Neural progenitor cell (in vitro differentiated cells): ENCODE data around the gene MYPOP. TPM values are rescaled to one million over a fixed set of nuclear protein-coding genes. Genes with fewer than 3 reads are reported as not detected.

ENCODE experiments used
- DNase-seq: peaks from one replicate; pipeline ENCODE4 v3.0.0-alpha.2; 2016; ENCODE audit warnings: low spot score
- H2AFZ ChIP-seq: fragments of 200-600 bp; sonication (generic); replicated peaks from 2 replicates; pipeline ENCODE4 v1.6.1; 2016; ENCODE audit warnings: antibody characterized with exemption
- H3F3A ChIP-seq: fragments of 200-600 bp; sonication (generic); 2 replicates; pipeline ENCODE4 v1.6.1; 2016; ENCODE audit warnings: antibody characterized with exemption, low read depth
- H3K27ac ChIP-seq: fragments of 200-600 bp; sonication (generic); 2 replicates; pipeline ENCODE4 v1.5.1; 2016; ENCODE audit warnings: mild to moderate bottlenecking
- H3K27me3 ChIP-seq: fragments of 200-600 bp; sonication (generic); 2 replicates; pipeline ENCODE4 v1.6.1; 2016; ENCODE audit warnings: mild to moderate bottlenecking, moderate library complexity
- H3K36me3 ChIP-seq: fragments of 200-600 bp; sonication (generic); 2 replicates; pipeline ENCODE4 v1.5.1; 2016
- H3K4me1 ChIP-seq: fragments of 200-600 bp; sonication (generic); 2 replicates; pipeline ENCODE4 v1.6.1; 2016; ENCODE audit warnings: mixed run types
- H3K4me2 ChIP-seq: fragments of 200-600 bp; sonication (generic); 2 replicates; pipeline ENCODE4 v1.6.1; 2016
- H3K4me3 ChIP-seq: fragments of 200-600 bp; sonication (generic); 2 replicates; pipeline ENCODE4 v1.5.1; 2016
- H3K79me2 ChIP-seq: fragments of 200-600 bp; sonication (generic); 2 replicates; pipeline ENCODE4 v1.6.1; 2016; ENCODE audit warnings: low read depth
- H3K9ac ChIP-seq: fragments of 200-600 bp; sonication (generic); 2 replicates; pipeline ENCODE4 v1.6.1; 2016
- H3K9me3 ChIP-seq: fragments of 200-600 bp; sonication (generic); 2 replicates; pipeline ENCODE4 v1.5.1; 2016; ENCODE audit warnings: low read depth
- H4K20me1 ChIP-seq: fragments of 200-600 bp; sonication (generic); 2 replicates; pipeline ENCODE4 v1.6.1; 2016; ENCODE audit warnings: low read depth
- H3K27ac Mint-ChIP-seq: 3 replicates; pipeline ENCODE4 v1.8.0; 2021; ENCODE audit warnings: mixed read lengths
- H3K27me3 Mint-ChIP-seq: 2 replicates; pipeline ENCODE4 v1.8.0; 2022; ENCODE audit warnings: low read depth, mild to moderate bottlenecking, inconsistent platforms, moderate library complexity, mixed read lengths; ENCODE audit not compliant: insufficient read depth
- H3K36me3 Mint-ChIP-seq: 3 replicates; pipeline ENCODE4 v1.8.0; 2021; ENCODE audit warnings: mixed read lengths
- H3K4me1 Mint-ChIP-seq: 3 replicates; pipeline ENCODE4 v1.8.0; 2021; ENCODE audit warnings: mixed read lengths
- H3K4me3 Mint-ChIP-seq: 3 replicates; pipeline ENCODE4 v1.8.0; 2021; ENCODE audit warnings: mild to moderate bottlenecking, moderate library complexity, mixed read lengths
- H3K9me3 Mint-ChIP-seq: 3 replicates; pipeline ENCODE4 v1.8.0; 2020; ENCODE audit warnings: mixed read lengths
- EZH2 ChIP-seq: fragments of 200-600 bp; sonication (generic); IDR thresholded peaks from 2 replicates; pipeline ENCODE4 v1.6.1; 2017; ENCODE audit warnings: antibody characterized with exemption, mild to moderate bottlenecking, moderate library complexity
- EZH2phosphoT487 ChIP-seq: fragments of 200-600 bp; sonication (generic); IDR thresholded peaks from 2 replicates; pipeline ENCODE4 v1.6.1; 2017; ENCODE audit warnings: antibody characterized with exemption
- total RNA-seq: library from RNA; depleted of rRNA; stranded (reverse); fragments of >200 nt; gene quantifications from 2 replicates; pipeline ENCODE4 v1.2.3, GENCODE V29; 2015; ENCODE audit warnings: low replicate concordance
- TF ChIP-seq, protein P1 (sequence below): fragments of 200-600 bp; sonication (generic); IDR thresholded peaks from 2 replicates; pipeline ENCODE4 v1.5.1; 2017; ENCODE audit warnings: antibody characterized with exemption, mild to moderate bottlenecking

Gene MYPOP
- total RNA-seq, 1 donor from 2014 or later = 0.07 TPM

DNA sequence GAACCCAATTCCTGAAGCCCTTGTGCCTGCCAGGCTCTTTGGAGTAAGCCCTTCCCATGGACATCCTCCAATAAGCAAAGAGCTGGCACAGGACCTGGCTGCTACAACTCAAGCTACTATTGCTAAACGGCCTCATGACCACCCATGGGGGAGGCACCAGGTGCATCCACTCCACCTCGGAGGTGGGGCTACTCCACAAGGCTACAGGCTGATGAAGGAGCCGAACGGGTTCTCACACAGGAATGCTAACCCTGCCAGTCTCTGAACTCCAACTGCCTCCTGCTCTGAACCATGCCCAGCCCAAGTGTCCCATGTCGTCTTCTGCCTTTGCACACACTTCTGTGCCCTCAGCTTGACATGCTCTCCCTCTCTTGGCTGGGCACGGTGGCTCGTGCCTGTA, 49.4 kb downstream of the MYPOP start:
- Histone ChIP-seq H3K9me3 (no peaks in the 10 kb centered on the region), H3K79me2 (peaks cover 30% of the 10 kb centered on the region), H3K27me3 (no peaks in the 10 kb centered on the region), H3F3A (peaks cover 5% of the 10 kb centered on the region), H3K36me3 (no peaks in the 10 kb centered on the region), H2AFZ (no peak overlapping the region), H3K4me3 (no peak overlapping the region), H4K20me1 (peaks cover 26% of the 10 kb centered on the region), H3K4me2 (no peak overlapping the region), H3K4me1 (no peaks in the 10 kb centered on the region), H3K9ac (no peak overlapping the region), H3K27ac (no peak overlapping the region)
- TF ChIP-seq EZH2 (no peak), EZH2phosphoT487 (no peak)
- TF ChIP-seq, protein P1, sequence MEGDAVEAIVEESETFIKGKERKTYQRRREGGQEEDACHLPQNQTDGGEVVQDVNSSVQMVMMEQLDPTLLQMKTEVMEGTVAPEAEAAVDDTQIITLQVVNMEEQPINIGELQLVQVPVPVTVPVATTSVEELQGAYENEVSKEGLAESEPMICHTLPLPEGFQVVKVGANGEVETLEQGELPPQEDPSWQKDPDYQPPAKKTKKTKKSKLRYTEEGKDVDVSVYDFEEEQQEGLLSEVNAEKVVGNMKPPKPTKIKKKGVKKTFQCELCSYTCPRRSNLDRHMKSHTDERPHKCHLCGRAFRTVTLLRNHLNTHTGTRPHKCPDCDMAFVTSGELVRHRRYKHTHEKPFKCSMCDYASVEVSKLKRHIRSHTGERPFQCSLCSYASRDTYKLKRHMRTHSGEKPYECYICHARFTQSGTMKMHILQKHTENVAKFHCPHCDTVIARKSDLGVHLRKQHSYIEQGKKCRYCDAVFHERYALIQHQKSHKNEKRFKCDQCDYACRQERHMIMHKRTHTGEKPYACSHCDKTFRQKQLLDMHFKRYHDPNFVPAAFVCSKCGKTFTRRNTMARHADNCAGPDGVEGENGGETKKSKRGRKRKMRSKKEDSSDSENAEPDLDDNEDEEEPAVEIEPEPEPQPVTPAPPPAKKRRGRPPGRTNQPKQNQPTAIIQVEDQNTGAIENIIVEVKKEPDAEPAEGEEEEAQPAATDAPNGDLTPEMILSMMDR = no peak
- Mint-ChIP-seq H3K27me3 (no peaks in the 10 kb centered on the region), H3K27ac (no peak overlapping the region), H3K36me3 (peaks cover 21% of the 10 kb centered on the region), H3K4me1 (no peaks in the 10 kb centered on the region), H3K4me3 (no peak overlapping the region), H3K9me3 (no peaks in the 10 kb centered on the region)
- DNase-seq = no peak

DNA sequence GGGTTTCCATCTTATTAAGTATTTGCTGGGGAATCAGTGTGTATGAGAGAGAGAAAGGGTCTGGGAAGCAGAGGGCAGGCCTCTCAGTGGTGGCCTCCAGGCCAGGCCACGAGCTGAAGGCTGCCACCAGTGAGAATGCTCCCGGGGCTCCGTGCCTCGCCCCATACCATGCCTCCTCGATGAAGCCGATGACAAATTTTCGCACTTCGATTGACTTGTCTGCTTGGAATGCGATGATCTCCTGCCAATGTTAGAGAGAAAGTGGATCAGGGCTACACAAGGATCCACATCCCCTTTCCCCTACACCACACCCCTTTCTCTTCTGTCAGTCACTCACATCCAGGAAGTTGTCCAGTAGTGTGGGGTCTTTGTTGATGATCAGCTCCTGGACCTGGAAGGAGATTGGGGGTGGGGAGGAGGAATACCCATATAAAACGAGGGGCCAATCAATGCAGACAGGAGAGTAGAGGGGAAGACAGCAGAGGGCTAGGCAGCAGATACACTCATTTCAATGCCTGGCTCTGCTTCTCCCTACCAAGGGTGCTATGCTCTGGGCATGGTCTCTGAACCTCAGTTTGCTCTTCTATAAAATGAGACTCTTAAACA, 50.2 kb downstream of the MYPOP start:
- no peaks in the 10 kb centered on the region for H3K27me3 ChIP-seq
- DNase-seq = no peak
- H3K36me3 ChIP-seq = no peaks in the 10 kb centered on the region
- H3K4me3 Mint-ChIP-seq = no peak overlapping the region
- H3K36me3 Mint-ChIP-seq = peaks cover 27% of the 10 kb centered on the region
- no peak overlapping the region for H3K4me3 ChIP-seq
- no peak overlapping the region for H3K4me2 ChIP-seq
- H3K27ac Mint-ChIP-seq = no peak overlapping the region
- H3F3A ChIP-seq = peaks cover 5% of the 10 kb centered on the region
- TF ChIP-seq EZH2 (no peak), EZH2phosphoT487 (no peak)
- TF ChIP-seq, protein P1 = no peak
- no peaks in the 10 kb centered on the region for H3K4me1 Mint-ChIP-seq
- no peak overlapping the region for H2AFZ ChIP-seq
- peaks cover 26% of the 10 kb centered on the region for H4K20me1 ChIP-seq
- no peak overlapping the region for H3K27ac ChIP-seq
- no peaks in the 10 kb centered on the region for H3K4me1 ChIP-seq
- no peaks in the 10 kb centered on the region for H3K9me3 ChIP-seq
- no peaks in the 10 kb centered on the region for H3K27me3 Mint-ChIP-seq
- H3K79me2 ChIP-seq = peaks cover 24% of the 10 kb centered on the region
- H3K9me3 Mint-ChIP-seq = no peaks in the 10 kb centered on the region
- H3K9ac ChIP-seq = no peak overlapping the region

DNA sequence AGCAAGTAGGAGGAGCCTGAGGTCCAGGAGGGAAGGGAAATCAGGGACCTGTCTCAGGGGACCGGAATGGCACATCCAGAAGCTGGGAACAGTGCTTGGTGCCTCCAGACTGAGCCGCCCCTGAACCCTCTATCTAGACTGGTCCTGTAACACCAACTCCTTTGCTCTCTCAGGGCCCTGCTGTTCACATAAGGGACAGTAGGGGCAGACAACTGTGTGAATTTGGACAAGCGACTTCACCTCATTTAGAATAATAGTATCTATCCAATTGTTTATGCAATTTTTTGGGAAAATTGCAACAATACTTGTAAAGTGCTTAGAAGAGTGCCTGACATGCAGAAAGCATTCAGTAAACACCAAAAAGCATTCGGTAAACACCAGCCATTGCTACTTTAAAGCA, 53.5 kb downstream of the MYPOP start:
- no peaks in the 10 kb centered on the region for H3K27me3 ChIP-seq
- peaks cover 2% of the 10 kb centered on the region for H3K27me3 Mint-ChIP-seq
- H4K20me1 ChIP-seq = peaks cover 3% of the 10 kb centered on the region
- H3K27ac Mint-ChIP-seq = no peak overlapping the region
- TF ChIP-seq EZH2 = no peak
- TF ChIP-seq, protein P1 = peak; percentile 36
- H3F3A ChIP-seq = peaks cover 5% of the 10 kb centered on the region
- no peaks in the 10 kb centered on the region for H3K4me1 ChIP-seq
- peaks cover 38% of the 10 kb centered on the region for H3K36me3 Mint-ChIP-seq
- H2AFZ ChIP-seq = no peak overlapping the region
- no peak for DNase-seq
- peaks cover 10% of the 10 kb centered on the region for H3K36me3 ChIP-seq
- no peak overlapping the region for H3K9ac ChIP-seq
- H3K4me1 Mint-ChIP-seq = no peaks in the 10 kb centered on the region
- no peak overlapping the region for H3K27ac ChIP-seq
- no peaks in the 10 kb centered on the region for H3K79me2 ChIP-seq
- no peak overlapping the region for H3K4me3 Mint-ChIP-seq
- H3K4me2 ChIP-seq = no peak overlapping the region
- no peaks in the 10 kb centered on the region for H3K9me3 ChIP-seq
- no peak overlapping the region for H3K4me3 ChIP-seq
- H3K9me3 Mint-ChIP-seq = no peaks in the 10 kb centered on the region
